Type B pancreatic cell (in vitro differentiated cells): Measurements from ENCODE around the gene CREBRF. TPM values are rescaled to one million over a fixed set of nuclear protein-coding genes. Genes with fewer than 3 reads are reported as not detected.
"Not testable (repeated sequence)": the region's sequence is repeated elsewhere in the genome, so short reads cannot be mapped to it uniquely, and the experiment has no call there.

Experiments used
- DNase-seq: peaks from one replicate; pipeline ENCODE4 v3.0.0; 2021; ENCODE audit warnings: mixed read lengths; ENCODE audit not compliant: unreplicated experiment; ENCODE audit errors: extremely low spot score
- H3K27ac Mint-ChIP-seq: 2 replicates; pipeline ENCODE4 v1.8.0; 2021; ENCODE audit warnings: mild to moderate bottlenecking, mixed read lengths
- H3K27me3 Mint-ChIP-seq: 2 replicates; pipeline ENCODE4 v1.8.0; 2021; ENCODE audit warnings: mixed read lengths
- H3K36me3 Mint-ChIP-seq: 2 replicates; pipeline ENCODE4 v1.8.0; 2021; ENCODE audit warnings: mixed read lengths
- H3K4me1 Mint-ChIP-seq: one replicate; pipeline ENCODE4 v1.8.0; 2021; ENCODE audit warnings: mixed read lengths; ENCODE audit not compliant: unreplicated experiment
- H3K4me3 Mint-ChIP-seq: 2 replicates; pipeline ENCODE4 v1.8.0; 2021; ENCODE audit warnings: mild to moderate bottlenecking, mixed read lengths
- H3K9me3 Mint-ChIP-seq: 2 replicates; pipeline ENCODE4 v1.8.0; 2021; ENCODE audit warnings: mixed read lengths
- total RNA-seq: library from RNA; stranded (reverse); gene quantifications from 2 replicates; pipeline ENCODE4 v1.2.1, GENCODE V29; 2021; ENCODE audit warnings: low replicate concordance
- TF ChIP-seq, protein P1 (sequence below): fragments of 200-600 bp; sonication (generic); conservative IDR thresholded peaks from 2 replicates; pipeline ENCODE4 v1.5.0; 2021; ENCODE audit warnings: antibody characterized with exemption, mild to moderate bottlenecking

CREBRF gene
- total RNA-seq, 1 donor from 2014 or later: 11.9 TPM

DNA sequence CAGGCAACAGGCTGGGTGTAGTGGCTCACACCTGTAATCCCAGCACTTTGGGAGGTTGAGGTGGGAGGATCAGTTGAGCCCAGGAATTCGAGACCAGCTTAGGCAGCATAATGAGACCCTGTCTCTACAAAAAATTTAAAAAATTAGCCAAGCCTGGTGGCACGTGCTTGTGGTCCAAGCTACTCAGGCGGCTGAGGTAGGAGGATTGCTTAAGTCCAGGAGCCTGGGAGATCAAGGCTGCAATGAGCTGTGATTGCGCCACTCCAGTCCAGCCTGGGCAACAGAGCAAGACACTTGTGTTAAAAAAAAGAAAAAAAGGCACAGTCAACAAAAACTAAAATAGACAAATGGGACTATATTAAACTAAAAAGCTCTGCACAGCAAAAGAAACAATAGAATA lies 43.3 kb upstream of the CREBRF start:
- Mint-ChIP-seq H3K27me3 (no peaks in the 10 kb centered on the region), H3K36me3 (peaks cover 13% of the 10 kb centered on the region), H3K27ac (no peak overlapping the region), H3K4me3 (no peak overlapping the region), H3K9me3 (no peaks in the 10 kb centered on the region), H3K4me1 (peaks cover 23% of the 10 kb centered on the region)
- TF ChIP-seq, protein P1, sequence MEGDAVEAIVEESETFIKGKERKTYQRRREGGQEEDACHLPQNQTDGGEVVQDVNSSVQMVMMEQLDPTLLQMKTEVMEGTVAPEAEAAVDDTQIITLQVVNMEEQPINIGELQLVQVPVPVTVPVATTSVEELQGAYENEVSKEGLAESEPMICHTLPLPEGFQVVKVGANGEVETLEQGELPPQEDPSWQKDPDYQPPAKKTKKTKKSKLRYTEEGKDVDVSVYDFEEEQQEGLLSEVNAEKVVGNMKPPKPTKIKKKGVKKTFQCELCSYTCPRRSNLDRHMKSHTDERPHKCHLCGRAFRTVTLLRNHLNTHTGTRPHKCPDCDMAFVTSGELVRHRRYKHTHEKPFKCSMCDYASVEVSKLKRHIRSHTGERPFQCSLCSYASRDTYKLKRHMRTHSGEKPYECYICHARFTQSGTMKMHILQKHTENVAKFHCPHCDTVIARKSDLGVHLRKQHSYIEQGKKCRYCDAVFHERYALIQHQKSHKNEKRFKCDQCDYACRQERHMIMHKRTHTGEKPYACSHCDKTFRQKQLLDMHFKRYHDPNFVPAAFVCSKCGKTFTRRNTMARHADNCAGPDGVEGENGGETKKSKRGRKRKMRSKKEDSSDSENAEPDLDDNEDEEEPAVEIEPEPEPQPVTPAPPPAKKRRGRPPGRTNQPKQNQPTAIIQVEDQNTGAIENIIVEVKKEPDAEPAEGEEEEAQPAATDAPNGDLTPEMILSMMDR: no peak
- no peak for DNase-seq

DNA sequence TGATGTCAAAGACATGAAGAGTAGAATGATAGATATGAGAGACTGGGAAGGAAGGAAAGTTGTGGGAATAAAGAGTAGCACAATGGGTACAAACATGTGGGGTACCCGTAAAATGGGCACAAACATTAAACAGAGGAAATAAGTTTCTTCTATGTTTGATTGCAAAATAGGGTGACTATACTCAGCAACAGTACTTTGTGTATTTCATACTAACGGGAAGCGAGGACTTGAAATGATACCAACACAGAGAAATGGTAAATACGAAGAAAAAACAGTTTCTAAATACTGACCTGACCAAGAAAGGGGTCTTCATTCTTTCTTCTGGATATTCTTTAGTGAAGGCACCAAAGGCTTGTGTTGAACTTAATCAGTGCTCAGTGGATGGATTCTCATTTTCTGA lies 41.5 kb upstream of the CREBRF start:
- H3K27me3 Mint-ChIP-seq: no peaks in the 10 kb centered on the region
- H3K36me3 Mint-ChIP-seq: peaks cover 19% of the 10 kb centered on the region
- no peak overlapping the region for H3K27ac Mint-ChIP-seq
- no peaks in the 10 kb centered on the region for H3K9me3 Mint-ChIP-seq
- TF ChIP-seq, protein P1: no peak
- peaks cover 23% of the 10 kb centered on the region for H3K4me1 Mint-ChIP-seq
- DNase-seq: no peak
- H3K4me3 Mint-ChIP-seq: no peak overlapping the region

DNA sequence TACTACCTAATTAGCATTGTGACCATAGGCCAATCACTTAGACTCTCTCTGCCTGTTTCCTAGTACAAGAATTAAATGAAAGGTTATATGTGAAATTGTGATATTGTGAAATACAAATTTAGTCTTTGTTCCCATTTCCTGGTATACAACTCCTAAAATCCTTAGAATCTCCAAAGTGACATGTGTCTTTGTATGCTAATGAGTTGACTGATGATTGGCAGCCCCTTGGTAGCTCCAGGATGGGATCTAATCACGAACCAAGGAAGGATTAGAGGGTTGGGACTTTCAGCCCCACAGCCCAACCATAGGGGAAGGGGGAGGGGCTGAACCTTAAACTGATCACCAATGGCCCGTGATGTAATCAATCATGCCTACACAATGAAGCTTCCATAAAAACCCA lies 41.0 kb upstream of the CREBRF start:
- Mint-ChIP-seq H3K36me3 (peaks cover 20% of the 10 kb centered on the region), H3K27me3 (no peaks in the 10 kb centered on the region), H3K9me3 (no peaks in the 10 kb centered on the region), H3K4me1 (peaks cover 18% of the 10 kb centered on the region), H3K27ac (no peak overlapping the region), H3K4me3 (no peak overlapping the region)
- TF ChIP-seq, protein P1: no peak
- no peak for DNase-seq

DNA sequence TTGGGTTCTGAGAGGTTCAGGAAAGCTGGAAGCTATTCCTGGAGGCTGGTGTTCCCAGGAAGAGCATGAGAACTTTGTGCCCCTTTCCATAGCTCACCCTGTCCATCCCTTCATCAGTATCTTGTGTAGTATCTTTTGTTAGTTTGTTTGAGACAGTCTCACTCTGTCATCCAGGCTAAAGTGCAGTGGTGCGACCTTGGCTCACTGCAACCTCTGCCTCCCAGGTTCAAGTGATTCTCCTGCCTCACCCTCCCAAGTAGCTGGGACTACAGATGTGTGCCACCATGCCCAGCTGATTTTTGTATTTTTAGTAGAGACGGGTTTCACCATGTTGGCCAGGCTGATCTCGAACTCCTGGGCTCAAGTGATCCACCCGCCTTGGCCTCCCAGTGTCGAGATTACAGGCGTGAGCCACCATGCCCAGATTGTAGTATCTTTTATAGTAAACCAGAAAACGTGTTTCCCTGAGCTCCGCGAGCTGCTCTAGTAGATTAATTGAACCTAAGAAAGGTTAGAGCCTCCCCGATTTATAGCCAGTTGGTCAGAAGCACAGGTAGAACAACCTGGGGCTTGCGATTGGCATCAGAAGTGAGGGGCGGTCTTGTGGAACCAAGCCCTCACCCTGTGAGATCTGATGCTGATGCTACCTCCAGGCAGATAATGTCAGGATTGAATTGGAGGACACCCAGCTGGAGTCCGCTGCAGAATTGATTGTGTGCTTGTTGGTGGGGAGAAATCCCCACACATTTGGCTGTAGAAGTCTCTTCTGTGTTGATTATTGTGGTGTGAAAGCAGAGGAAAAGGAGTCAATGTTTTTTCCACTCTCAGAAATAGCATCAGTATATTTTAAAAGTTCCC lies 40.3 kb upstream of the CREBRF start:
- no peaks in the 10 kb centered on the region for H3K27me3 Mint-ChIP-seq
- H3K27ac Mint-ChIP-seq: peak overlapping the region; percentile 8
- DNase-seq: no peak
- H3K36me3 Mint-ChIP-seq: peaks cover 20% of the 10 kb centered on the region
- peaks cover 13% of the 10 kb centered on the region for H3K4me1 Mint-ChIP-seq
- TF ChIP-seq, protein P1: no peak
- H3K4me3 Mint-ChIP-seq: no peak overlapping the region
- no peaks in the 10 kb centered on the region for H3K9me3 Mint-ChIP-seq

DNA sequence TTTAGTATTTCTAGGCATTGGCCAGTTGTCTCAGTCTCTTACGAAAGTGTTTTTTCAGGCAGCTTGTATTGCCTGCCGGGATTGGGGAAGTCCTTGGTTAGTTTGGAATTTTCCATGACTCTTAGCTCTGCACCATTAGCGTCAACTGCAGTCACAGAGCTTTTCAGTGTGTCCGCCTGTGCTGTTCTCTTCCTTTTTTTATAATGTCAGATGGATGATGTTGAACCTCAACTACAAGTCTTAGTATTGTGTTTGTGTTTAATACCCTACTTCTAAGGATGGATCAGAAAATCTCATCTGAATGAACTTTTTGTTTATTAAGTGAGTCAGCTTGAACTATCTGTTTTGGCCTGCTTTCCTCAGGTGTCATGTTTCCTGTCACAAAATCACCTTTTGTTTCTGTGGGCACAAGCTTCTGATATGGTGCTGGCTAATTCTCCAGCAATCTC lies 39.5 kb upstream of the CREBRF start:
- Mint-ChIP-seq H3K36me3 (peaks cover 24% of the 10 kb centered on the region), H3K4me3 (no peak overlapping the region), H3K4me1 (peaks cover 11% of the 10 kb centered on the region), H3K27me3 (no peaks in the 10 kb centered on the region), H3K9me3 (no peaks in the 10 kb centered on the region), H3K27ac (peak overlapping the region; percentile 8)
- TF ChIP-seq, protein P1: no peak
- no peak for DNase-seq

DNA sequence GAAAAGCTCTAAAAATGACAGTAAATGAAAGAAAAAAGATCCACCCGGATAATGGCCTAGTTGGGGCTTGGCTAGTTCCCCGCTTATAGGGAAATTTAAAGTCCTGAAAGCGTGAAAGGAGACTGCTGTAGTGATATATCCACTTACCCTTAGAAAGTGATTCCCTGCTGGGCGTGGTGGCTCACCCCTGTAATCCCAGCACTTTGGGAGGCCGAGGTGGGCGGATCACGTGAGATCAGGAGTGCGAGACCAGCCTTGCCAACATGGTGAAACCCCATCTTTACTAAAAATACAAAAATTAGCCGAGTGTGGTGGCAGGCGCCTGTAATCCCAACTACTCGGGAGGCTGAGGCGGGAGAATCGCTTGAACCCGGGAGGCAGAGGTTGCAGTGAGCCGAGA lies 39.1 kb upstream of the CREBRF start:
- peaks cover 24% of the 10 kb centered on the region for H3K36me3 Mint-ChIP-seq
- H3K9me3 Mint-ChIP-seq, H3K27me3 Mint-ChIP-seq, H3K4me1 Mint-ChIP-seq, H3K4me3 Mint-ChIP-seq, H3K27ac Mint-ChIP-seq, DNase-seq: not testable (repeated sequence)
